GM13977 (cell line): Measurements from ENCODE around the gene BICC1.

Source experiments
- DNase-seq: peaks from one replicate; pipeline ENCODE4 v3.0.0; 2012; ENCODE audit warnings: low spot score
- CTCF ChIP-seq: IDR thresholded peaks from 2 replicates; pipeline ENCODE4 v1.5.1; 2012; ENCODE audit warnings: mild to moderate bottlenecking, control low read depth; ENCODE audit not compliant: insufficient read depth; ENCODE audit errors: extremely low read depth, missing control alignments
- in situ Hi-C: fragments of 300-500 bp; cut with MboI; formaldehyde crosslinking; loops from one replicate; pipeline ENCODE4 v1.12.0; 2022; ENCODE audit warnings: low sequenced_read_pairs, low pct_unique_long_range_greater_than_20kb, mixed read lengths, inconsistent platforms; ENCODE audit not compliant: unreplicated experiment

BICC1 gene

GRCh38 chr10:58573144-58573543 is 60.5 kb downstream of the BICC1 start:
- in situ Hi-C loops = no loop called here
- no peak for TF ChIP-seq CTCF

GRCh38 chr10:58574058-58574457 is 61.4 kb downstream of the BICC1 start:
- DNase-seq = no peak
- in situ Hi-C loops = no loop called here
- TF ChIP-seq CTCF = no peak

More at GRCh38 chr10:58573144-58573543, 60.5 kb downstream of the BICC1 start:
- DNase-seq = no peak

GRCh38 chr10:58575491-58575890 is 62.8 kb downstream of the BICC1 start:
- TF ChIP-seq CTCF = no peak
- no peak for DNase-seq
- in situ Hi-C loops = no loop called here

GRCh38 chr10:58576751-58577436 is 64.2 kb downstream of the BICC1 start:
- DNase-seq = no peak
- in situ Hi-C loops = no loop called here
- no peak for TF ChIP-seq CTCF

GRCh38 chr10:58577437-58577777 is 64.7 kb downstream of the BICC1 start:
- TF ChIP-seq CTCF = no peak
- in situ Hi-C loops = no loop called here
- no peak for DNase-seq

GRCh38 chr10:58578366-58578765 is 65.7 kb downstream of the BICC1 start:
- no peak for TF ChIP-seq CTCF
- in situ Hi-C loops = no loop called here
- no peak for DNase-seq
